Type B pancreatic cell (in vitro differentiated cells): Measurements from ENCODE around the gene HSP90AB1. TPM values are rescaled to one million over a fixed set of nuclear protein-coding genes. Genes with fewer than 3 reads are reported as not detected.
A peak's percentile ranks its signal among the peaks of the same experiment; 100 is the strongest.

Experiments used
- DNase-seq: peaks from one replicate; pipeline ENCODE4 v3.0.0; 2021; ENCODE audit warnings: mixed read lengths; ENCODE audit not compliant: unreplicated experiment; ENCODE audit errors: extremely low spot score
- H3K27ac Mint-ChIP-seq: 2 replicates; pipeline ENCODE4 v1.8.0; 2021; ENCODE audit warnings: mild to moderate bottlenecking, mixed read lengths
- H3K27me3 Mint-ChIP-seq: 2 replicates; pipeline ENCODE4 v1.8.0; 2021; ENCODE audit warnings: mixed read lengths
- H3K36me3 Mint-ChIP-seq: 2 replicates; pipeline ENCODE4 v1.8.0; 2021; ENCODE audit warnings: mixed read lengths
- H3K4me1 Mint-ChIP-seq: one replicate; pipeline ENCODE4 v1.8.0; 2021; ENCODE audit warnings: mixed read lengths; ENCODE audit not compliant: unreplicated experiment
- H3K4me3 Mint-ChIP-seq: 2 replicates; pipeline ENCODE4 v1.8.0; 2021; ENCODE audit warnings: mild to moderate bottlenecking, mixed read lengths
- H3K9me3 Mint-ChIP-seq: 2 replicates; pipeline ENCODE4 v1.8.0; 2021; ENCODE audit warnings: mixed read lengths
- total RNA-seq: library from RNA; stranded (reverse); gene quantifications from 2 replicates; pipeline ENCODE4 v1.2.1, GENCODE V29; 2021; ENCODE audit warnings: low replicate concordance
- TF ChIP-seq, protein P1 (sequence below): fragments of 200-600 bp; sonication (generic); conservative IDR thresholded peaks from 2 replicates; pipeline ENCODE4 v1.5.0; 2021; ENCODE audit warnings: antibody characterized with exemption, mild to moderate bottlenecking

Gene HSP90AB1
- total RNA-seq, 1 donor from 2014 or later = 1,082 TPM

DNA sequence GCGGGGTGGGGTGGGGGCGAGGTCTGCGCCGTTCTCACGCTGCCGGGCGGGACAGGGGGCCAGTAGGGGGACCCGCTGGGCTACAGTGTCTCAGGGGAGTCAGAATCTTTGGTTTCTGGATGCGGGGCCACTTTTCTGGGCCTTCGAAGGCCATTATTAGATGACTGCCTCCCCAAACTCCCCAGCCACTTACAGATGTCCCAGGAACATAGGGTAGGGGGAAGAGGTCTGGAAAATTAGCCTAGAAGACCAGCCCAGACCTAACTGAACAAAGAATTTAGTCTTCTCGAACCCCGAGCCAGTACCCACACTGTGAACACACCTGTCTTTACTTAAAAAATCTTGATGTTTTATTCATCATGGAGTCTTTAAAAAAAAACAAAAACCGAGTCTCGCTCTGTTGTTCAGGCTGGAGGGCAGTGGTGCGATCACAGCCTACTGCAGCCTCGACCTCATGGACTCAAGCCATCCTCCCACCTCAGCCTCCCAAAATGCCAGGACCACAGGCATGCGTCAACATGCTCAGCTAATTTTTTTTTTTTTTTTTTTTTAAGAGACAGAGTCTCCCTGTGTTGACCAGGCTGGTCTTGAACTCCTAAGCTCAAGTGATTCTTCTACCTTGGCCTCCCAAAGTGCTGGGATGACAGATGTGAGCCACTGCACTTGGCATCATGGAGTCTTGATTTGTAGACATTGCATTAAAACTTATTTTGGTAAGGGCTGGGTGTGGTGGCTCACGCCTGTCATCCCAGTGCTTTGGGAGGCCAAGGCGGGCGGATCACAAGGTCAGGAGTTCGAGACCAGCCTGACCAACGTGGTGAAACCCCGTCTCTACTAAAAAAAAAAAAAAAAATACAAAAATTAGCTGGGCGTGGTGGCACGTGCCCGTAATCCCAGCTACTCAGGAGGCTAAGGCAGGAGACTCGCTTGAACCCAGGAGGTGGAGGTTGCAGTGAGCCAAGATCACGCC lies 26.8 kb upstream of the HSP90AB1 start:
- H3K36me3 Mint-ChIP-seq = no peaks in the 10 kb centered on the region
- H3K9me3 Mint-ChIP-seq = no peaks in the 10 kb centered on the region
- peak overlapping the region; percentile 61 for H3K4me3 Mint-ChIP-seq
- TF ChIP-seq, protein P1, sequence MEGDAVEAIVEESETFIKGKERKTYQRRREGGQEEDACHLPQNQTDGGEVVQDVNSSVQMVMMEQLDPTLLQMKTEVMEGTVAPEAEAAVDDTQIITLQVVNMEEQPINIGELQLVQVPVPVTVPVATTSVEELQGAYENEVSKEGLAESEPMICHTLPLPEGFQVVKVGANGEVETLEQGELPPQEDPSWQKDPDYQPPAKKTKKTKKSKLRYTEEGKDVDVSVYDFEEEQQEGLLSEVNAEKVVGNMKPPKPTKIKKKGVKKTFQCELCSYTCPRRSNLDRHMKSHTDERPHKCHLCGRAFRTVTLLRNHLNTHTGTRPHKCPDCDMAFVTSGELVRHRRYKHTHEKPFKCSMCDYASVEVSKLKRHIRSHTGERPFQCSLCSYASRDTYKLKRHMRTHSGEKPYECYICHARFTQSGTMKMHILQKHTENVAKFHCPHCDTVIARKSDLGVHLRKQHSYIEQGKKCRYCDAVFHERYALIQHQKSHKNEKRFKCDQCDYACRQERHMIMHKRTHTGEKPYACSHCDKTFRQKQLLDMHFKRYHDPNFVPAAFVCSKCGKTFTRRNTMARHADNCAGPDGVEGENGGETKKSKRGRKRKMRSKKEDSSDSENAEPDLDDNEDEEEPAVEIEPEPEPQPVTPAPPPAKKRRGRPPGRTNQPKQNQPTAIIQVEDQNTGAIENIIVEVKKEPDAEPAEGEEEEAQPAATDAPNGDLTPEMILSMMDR = no peak
- H3K27ac Mint-ChIP-seq = no peak overlapping the region
- no peak for DNase-seq
- H3K4me1 Mint-ChIP-seq = peaks cover 40% of the 10 kb centered on the region
- peaks cover 22% of the 10 kb centered on the region for H3K27me3 Mint-ChIP-seq

DNA sequence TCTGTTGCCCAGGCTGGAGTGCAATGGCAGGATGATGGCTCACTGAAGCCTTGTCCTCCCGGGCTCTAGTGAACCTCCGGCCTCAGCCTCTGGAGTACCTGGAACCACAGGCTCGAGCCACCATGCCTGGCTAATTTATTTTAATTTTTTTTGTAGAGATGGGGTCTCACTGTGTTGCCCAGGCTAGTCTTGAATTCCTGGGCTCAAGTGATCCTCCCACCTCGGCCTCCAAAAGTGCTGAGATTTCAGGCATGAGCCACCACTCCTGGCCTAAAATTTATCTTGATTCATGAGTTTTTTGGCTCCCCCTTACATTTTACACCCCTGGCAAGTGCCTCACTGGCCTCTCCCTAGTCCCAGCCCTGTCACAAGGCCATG lies 26.0 kb upstream of the HSP90AB1 start:
- H3K4me3 Mint-ChIP-seq = peak overlapping the region; percentile 84
- H3K4me1 Mint-ChIP-seq = peaks cover 40% of the 10 kb centered on the region

DNA sequence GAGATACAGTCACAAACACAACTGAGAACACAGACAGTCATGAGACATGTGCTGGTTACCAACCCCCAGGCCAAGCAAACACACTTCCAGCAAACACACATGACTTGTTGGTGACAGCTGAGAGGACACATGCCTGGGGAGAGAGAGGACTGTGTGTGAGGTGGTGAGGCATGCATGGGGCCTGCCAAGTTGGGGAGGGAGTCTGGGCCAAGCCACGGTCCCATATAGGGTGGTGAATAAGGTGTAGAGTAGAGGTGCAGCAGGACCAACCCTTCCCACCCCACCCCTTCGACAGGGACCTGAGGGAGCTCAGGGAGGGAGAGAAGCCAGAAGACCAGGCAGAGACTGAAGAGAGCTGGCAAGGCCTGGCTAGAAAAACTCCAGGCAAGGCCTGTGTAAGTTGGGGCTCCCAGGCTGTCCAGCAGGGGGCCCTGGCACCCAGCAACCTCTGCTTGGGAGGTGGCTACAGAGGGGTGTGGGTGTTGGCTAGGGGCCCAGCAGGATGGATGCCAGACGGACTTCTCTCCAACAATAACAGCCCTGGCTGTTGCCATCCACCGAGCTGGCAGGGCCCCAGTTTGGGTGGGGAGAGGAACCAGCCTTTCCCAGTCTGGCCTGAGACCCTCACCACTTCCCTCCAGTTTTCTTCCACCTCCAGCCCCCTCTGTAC lies 25.5 kb upstream of the HSP90AB1 start:
- H3K27ac Mint-ChIP-seq = peak overlapping the region; percentile 92
- H3K4me3 Mint-ChIP-seq = peak overlapping the region; percentile 84
- H3K27me3 Mint-ChIP-seq = peaks cover 22% of the 10 kb centered on the region
- DNase-seq = no peak
- no peaks in the 10 kb centered on the region for H3K36me3 Mint-ChIP-seq
- peaks cover 46% of the 10 kb centered on the region for H3K4me1 Mint-ChIP-seq
- TF ChIP-seq, protein P1 = peak; percentile 77
- no peaks in the 10 kb centered on the region for H3K9me3 Mint-ChIP-seq

More for the DNA sequence above, 26.0 kb upstream of the HSP90AB1 start:
- H3K9me3 Mint-ChIP-seq = no peaks in the 10 kb centered on the region
- TF ChIP-seq, protein P1 = no peak
- no peak for DNase-seq
- no peaks in the 10 kb centered on the region for H3K36me3 Mint-ChIP-seq
- peak overlapping the region; percentile 92 for H3K27ac Mint-ChIP-seq
- peaks cover 22% of the 10 kb centered on the region for H3K27me3 Mint-ChIP-seq

GRCh38 chr6:44221961-44222335 lies 25.0 kb upstream of the HSP90AB1 start:
- no peaks in the 10 kb centered on the region for H3K36me3 Mint-ChIP-seq
- no peak overlapping the region for H3K4me3 Mint-ChIP-seq
- TF ChIP-seq, protein P1 = no peak
- no peaks in the 10 kb centered on the region for H3K9me3 Mint-ChIP-seq
- H3K27me3 Mint-ChIP-seq = peaks cover 19% of the 10 kb centered on the region
- no peak for DNase-seq
- H3K4me1 Mint-ChIP-seq = peaks cover 43% of the 10 kb centered on the region
- no peak overlapping the region for H3K27ac Mint-ChIP-seq

DNA sequence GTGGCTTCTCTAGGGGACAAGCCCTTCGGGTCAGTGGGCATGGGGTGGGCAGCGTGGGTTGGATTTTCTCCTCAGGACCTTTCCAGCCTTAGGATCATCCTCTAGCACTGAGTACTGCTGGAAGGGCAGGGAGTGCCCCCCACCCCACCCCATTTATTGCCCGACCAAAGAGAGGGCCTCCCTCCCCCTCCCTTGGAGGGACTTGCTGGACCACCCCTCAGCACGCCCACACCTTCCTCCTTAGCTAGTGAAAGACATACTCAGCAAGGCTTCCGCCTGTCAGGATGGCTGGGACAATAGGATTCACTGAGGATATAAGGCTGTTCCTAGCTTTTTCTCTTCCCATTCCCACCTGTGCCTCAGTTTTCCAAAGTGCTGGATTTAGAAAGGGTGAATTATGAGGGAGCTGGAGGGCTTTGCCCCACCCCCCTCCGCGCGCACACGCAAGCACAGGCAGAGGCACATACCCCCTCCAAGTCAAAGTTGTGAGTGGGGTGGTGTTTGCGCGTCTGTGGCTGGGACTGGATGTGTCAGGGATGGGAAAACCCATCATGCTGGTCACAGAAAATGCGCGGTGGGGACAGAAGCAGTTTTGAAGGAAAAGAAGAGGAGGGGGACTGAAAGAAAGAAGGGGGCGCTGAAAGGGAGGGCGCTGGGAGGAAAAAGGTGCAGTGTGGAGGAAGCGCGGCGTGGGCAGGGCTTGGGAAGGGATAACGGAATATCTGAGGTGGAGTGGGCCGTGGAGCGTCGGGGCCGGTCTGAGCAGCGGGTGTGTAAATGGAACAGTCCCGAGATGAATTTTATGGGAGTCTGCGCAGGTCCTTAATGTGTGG lies 24.2 kb upstream of the HSP90AB1 start:
- Mint-ChIP-seq H3K4me3 (peak overlapping the region; percentile 85), H3K36me3 (no peaks in the 10 kb centered on the region), H3K27ac (peak overlapping the region; percentile 52), H3K27me3 (peaks cover 18% of the 10 kb centered on the region), H3K4me1 (peaks cover 45% of the 10 kb centered on the region), H3K9me3 (no peaks in the 10 kb centered on the region)
- TF ChIP-seq, protein P1 = no peak
- DNase-seq = no peak
